Motor neuron (in vitro differentiated cells): Measurements from ENCODE around the gene SPCS2. TPM values are rescaled to one million over a fixed set of nuclear protein-coding genes. Genes with fewer than 3 reads are reported as not detected.

Source experiments
- total RNA-seq, 8 experiments: library from RNA; unstranded; fragments of 300-600 nt; gene quantifications; 2 replicates each; pipeline versions ENCODE4 v1.2.3 to v1.2.4, GENCODE V29; 2022

SPCS2 gene
- total RNA-seq, 8 experiments from 2014 or later = 30.3 to 80.1 (median 44.5) TPM

Other genes starting within 250 kb of the SPCS2 start
- gene CHRDL2, start 217.8 kb upstream of the SPCS2 start, total RNA-seq = under 1 TPM in 5 of 8 experiments, not detected in 3; 0.17 to 0.87 (median 0.38) TPM
- 10 to 100 TPM in 7 of 8 experiments, 1 to 10 TPM in 1; 9.9 to 26.0 (median 12.8) TPM for gene RNF169, start 200.4 kb upstream of the SPCS2 start, total RNA-seq
- gene XRRA1, start 175 bp upstream of the SPCS2 start, total RNA-seq = 10 to 100 TPM in 7 of 8 experiments, 1 to 10 TPM in 1; 9.7 to 43.9 (median 16.8) TPM
- 10 to 100 TPM in 5 of 8 experiments, 1 to 10 TPM in 3; 8.5 to 15.9 (median 10.7) TPM for gene NEU3, start 39.7 kb downstream of the SPCS2 start, total RNA-seq
- 1 to 10 TPM in 1 of 8 experiments, under 1 TPM in 7; under 0.01 to 1.4 (median 0.10) TPM for gene OR2AT4, start 147.6 kb downstream of the SPCS2 start, total RNA-seq
- gene SLCO2B1, start 201.8 kb downstream of the SPCS2 start, total RNA-seq = 1 to 10 TPM in 2 of 8 experiments, under 1 TPM in 6; 0.16 to 8.9 (median 0.59) TPM